HG03442 (cell line): ENCODE measurements around the gene SYTL3.
"Not testable (repeated sequence)": the region's sequence is repeated elsewhere in the genome, so short reads cannot be mapped to it uniquely, and the experiment has no call there.

Experiments used
- ATAC-seq: cut with Tn5 transposase; IDR thresholded peaks from one replicate; pipeline ENCODE4 v1.9.1; 2021; ENCODE audit warnings: mild to moderate bottlenecking, moderate library complexity; ENCODE audit not compliant: unreplicated experiment

Gene SYTL3

DNA sequence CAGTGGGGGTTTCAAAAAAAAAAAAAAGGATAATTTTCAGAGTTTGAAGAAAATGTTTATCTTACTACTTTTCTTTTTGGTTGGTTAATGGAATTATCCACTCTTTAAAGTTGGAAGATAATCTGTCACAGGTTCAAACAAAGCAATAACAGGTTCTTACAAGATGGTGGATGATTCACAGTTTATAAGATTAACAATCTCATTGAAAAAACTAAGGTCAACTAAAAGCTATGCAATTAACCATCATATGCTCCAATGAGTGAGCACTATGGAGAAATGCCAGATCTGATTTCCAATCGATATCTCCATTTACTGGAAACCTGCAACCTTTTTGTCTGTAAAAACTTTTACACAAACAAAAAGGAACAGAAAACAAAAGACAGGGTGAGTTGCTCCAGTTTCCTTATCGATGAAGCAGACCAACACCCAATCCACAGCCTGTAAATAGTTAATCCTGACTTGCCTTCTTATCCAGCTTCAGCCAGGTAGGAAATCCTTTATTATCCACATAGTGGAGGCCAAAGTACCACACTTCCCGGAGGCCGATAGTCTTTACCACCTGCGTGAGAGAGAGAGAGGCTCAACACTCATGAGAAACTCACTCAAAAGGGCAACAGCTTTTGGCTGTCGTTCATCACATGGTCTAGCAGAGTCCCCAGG, 136.9 kb downstream of the SYTL3 start:
- no peak for ATAC-seq

DNA sequence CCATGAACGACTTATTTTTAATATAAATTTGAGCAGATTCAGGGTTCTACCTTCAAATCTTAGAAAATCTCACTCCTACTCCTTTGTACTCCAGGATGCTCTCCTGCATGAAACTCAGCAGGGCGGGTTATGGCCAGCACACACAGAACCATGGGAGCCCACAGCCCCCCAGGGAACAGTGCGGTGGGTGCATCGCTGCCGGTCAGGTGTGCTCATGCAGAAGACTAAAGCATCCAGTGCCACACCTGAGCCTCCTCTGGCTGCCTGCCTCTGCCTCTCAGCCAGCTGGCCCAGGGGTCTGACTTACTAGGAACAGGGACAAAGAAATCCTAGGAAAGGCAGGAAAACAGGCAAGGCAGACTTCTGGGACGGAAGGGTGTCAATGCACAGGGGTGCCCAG, 137.5 kb downstream of the SYTL3 start:
- no peak for ATAC-seq

DNA sequence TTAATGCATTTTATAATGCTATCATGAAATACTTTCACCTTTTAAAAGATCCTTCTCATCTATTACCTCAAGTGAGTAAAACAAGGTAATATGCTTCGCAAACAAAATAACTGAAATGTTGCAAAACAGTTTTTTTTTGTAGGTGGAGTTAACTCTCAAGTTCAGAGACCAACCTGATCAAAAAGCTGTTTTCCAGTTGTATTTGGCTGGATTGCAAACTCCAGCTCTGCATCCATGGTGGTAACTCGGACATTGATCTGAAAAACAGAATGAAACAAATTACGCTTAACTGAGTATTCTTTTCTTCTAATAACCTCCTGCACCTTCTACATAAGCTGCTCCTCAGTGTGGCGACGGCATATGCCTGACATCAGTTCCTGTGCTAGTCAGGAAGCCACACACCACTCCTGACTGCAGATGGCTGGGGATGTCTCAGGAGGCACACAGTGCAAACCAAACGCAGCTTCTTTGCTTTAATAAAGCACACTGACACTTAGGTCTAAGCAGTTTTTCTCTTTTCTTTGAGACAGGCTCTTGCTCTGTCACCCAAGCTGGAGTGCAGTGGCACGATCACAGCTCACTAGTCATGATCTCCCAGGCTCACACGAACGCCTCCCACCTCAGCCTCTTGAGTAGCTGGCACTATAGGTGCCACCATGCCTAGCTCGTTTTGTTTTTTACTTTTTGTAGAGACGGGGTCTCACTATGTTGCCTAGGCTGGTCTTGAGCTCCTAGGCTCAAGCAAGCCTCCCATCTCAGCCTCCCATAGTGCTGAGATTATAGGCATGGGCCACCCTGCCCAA, 139.5 kb downstream of the SYTL3 start:
- ATAC-seq: no peak

DNA sequence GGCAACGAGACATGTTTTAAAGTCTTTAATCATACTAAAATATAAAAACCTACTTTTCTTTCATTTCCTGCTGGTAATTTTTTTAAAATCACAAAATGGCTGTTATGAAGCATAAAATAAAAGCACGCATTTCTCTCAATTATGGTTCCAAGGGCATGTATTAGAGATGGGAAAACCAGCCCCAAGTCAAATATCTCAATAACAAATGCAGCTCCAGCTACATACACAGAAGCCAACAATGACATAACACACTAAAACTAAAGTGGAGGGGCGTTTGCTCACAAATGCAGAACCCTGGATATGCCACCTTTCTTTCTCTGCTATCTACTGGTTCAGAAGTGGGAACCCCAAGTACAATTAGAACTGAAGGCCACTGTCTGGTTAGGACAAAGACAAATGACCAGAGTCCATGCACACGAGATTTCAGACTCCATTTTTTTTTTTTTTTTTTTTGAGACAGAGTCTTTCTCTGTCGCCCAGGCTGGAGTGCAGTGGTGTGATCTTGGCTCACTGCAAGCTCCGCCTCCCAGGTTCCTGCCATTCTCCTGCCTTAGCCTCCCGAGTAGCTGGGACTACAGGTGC, 141.5 kb downstream of the SYTL3 start:
- no peak for ATAC-seq

DNA sequence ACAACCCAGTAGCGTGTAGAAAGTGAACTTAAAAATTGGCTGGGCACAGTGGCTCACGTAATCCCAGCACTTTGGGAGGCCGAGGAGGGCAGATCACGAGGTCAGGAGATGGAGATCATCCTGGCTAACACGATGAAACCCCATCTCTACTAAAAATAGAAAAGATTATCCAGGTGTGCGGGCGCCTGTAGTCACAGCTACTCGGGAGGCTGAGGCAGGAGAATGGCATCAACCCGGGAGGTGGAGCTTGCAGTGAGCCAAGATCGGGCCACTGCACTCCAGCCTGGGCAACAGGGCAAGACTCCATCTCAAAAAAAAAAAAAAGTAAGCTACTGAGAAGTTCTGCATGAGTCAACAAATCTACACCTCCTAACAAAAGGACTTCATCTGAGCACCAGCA, 142.7 kb downstream of the SYTL3 start:
- ATAC-seq: not testable (repeated sequence)

DNA sequence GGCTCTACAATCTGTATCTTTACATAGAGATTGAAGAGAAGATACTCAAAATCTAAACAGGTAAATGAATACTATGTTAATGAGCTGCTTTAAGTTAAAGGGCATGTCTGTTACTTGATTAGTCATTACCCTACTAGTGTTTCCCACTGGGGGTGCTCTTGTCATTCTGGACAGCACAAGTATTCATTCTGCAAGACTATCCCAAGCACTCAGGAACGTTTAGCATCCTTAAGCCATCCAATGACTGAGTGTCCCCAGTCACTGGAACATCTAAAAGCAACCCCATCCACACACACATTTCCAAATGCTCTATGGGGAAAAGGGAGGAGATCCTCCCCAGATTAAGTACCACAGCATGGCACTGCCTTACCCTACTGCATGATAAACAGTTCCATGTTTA, 143.6 kb downstream of the SYTL3 start:
- peak; percentile 57 for ATAC-seq

- no peak for ATAC-seq
Measured at GRCh38 chr6:158795516-158795915, 145.7 kb downstream of the SYTL3 start.

GRCh38 chr6:158796353-158796752, 146.5 kb downstream of the SYTL3 start:
- ATAC-seq: no peak

DNA sequence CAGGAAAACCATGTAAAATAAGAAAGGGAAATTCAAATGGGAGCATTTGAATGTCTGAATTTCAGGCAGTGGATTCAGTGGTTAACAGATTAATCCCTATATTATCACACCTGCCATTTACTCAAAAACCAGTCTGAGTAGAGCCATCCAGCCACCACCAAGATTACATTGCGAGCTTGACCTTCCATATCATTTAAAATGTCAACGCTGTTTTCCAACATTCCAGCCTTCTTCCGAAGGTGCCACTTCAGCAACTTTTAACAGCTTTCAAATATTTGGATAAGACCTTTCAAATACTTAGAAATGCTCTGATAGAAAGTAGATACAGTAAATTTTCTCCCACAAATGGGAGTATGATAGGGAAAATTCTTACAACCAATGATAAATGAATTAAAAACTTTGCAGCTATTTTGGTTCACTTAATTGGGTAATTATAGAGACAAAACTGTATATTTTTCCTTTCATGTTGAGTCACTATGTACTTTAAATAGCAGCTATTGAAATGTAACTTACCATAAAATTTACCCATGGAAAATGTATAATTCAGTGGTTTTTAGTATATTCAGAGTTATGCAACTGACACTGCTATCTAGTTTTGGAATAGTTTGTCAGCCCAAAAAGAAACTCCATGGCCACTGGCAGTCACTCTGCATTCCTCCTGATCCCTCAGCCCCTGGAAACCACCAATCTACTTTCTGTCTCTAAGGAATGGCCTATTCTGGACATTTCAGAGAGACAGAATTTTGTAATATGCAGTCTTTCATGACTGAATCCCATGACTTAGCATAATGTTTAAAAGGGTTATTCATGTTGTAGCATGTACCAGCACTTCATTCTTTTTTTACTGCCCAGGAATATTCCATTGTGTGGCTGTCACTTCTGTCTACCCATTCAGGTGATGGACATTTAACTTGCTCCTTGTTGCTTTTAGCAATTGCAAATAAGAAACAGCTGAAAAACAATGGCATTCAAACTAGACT, 147.8 kb downstream of the SYTL3 start:
- ATAC-seq: no peak

- no peak for ATAC-seq
Measured at GRCh38 chr6:158798311-158798710, 148.5 kb downstream of the SYTL3 start.

DNA sequence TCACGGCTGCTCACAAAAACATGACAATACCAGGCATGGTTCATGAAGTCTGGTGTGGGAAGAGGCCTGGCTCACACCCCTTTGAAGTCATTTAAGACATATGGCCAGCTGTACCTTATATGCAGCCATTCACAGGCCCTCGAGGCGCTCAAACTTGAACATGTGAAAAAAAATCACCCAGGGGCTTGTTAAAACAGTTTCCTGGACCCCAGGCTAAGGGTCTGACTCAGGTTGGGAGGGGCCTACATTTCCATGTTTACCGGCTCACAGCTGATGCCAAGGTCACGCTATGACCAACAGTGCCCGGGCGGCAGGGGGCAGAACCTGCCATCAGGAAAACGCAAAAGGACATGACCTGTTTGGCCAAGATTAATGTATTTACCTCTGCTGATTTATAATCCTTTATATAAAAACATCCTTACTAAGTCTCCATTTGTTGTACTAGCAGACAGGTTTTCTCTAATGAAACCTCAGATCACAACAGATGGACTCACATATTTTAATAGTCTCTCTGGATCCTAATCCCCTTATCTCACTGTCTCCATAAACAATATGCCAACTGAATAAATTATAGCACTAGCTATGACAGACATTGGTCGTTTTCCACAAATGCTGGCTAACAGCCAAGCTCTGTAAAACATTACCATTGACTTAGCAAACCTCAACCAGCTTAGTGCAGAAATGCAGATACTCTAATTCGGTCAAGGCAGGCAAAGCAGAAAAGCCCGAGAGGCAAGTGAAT, 149.4 kb downstream of the SYTL3 start:
- ATAC-seq: no peak

DNA sequence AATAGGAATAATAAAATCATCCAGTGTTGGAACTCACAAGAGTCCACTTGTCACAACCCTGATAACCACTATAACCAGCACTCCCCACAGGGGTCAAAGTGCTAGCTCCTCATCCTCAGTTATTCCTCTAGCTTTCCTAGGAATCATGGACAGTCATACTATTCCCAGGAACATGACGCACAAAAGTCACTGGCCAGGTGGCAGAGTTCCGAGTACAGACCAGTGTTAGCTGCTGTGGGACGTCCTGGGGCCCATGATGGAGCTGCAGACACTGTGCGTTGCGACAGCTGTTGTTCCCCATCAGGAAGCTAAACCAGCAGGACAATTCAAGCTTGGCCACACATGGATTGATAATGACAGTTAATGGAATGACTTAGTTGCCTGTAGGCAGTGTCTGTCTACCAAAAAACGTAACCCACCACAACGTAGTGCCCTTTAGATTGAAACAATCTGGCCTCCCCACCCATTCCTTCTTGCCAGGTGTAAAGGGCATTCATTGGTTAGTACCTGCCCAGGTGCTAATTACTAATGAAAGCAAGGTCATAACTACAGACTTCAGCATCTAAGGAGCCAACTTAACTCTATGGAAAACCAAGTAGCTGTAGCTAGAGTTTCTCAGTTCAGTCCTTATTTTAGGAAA, 151.9 kb downstream of the SYTL3 start:
- no peak for ATAC-seq

- peak; percentile 62 for ATAC-seq
Measured at GRCh38 chr6:158803733-158804143, 153.9 kb downstream of the SYTL3 start.

DNA sequence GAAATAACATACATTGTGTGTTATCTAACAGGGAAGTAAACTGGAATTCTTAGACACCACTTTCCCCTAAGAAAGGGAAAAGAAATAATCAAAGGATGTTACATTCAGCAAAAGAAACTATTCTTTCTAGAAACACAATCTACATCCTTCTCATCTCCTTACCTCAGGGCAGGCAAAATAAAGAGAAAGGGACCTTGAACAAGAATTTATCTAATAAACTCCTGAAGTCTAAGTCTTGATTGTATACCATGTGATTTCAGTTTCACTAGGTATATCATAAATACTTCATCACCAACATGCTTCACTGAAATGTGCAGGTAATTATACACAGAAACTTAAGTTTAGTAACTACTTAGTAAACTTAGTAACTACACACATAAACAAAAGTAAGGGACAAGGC, 154.4 kb downstream of the SYTL3 start:
- no peak for ATAC-seq

DNA sequence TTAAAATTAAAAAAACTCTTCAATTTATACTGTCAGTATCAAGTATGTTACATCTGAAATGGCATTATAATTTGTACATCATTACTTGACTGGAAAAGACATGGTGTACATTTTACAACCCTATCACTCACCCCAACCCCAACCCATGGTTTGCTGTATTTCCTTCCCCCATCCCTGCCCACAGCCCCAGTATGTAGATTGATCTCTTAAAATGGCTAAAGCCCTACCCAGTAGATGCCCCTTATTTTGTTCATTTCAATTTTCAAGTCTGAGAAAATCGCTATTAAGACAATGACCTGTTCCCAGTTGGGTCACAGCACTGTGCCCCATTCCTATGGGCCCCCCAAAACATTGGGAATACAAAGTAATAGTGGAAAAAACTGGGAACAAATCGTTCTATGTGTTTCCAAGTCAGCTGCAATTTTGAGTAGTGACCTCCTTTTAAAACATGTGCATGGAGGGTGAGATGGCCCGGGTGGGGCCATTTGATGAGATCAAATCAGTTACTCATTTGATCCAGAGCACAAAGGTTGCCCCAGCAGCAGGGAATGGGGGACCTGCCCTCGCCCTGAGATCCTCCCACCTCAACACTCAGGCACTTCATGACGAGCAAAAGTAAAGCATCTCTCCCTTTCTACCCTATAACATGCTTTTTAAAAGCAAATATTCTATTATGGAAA, 156.0 kb downstream of the SYTL3 start:
- no peak for ATAC-seq

- no peak for ATAC-seq
Measured at GRCh38 chr6:158807515-158808441, 157.9 kb downstream of the SYTL3 start.

DNA sequence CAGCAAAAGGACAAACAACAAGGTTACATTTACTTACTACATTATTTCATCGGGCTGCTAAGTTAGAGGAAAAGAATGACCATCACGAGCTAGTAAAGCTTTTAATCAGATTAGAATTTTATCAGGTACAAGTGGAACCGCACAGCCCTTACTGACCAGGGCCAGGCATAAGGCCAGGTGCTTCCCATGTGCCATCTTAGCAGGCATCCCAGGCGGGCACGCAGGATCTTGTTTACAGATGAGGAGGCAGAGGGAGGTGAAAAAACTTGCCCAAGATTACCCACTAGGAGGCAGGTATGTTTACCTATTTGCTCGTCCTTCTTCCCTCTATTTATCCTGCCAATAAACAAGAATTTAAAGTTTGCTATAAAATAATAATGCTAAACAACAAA, 158.6 kb downstream of the SYTL3 start:
- no peak for ATAC-seq
